SKM-1 treated with dmso at 0.1 percent for 144 hours (cell line): ENCODE data around the gene RAB1B.
A peak's percentile ranks its signal among the peaks of the same experiment; 100 is the strongest.
"Not testable (repeated sequence)": the region's sequence is repeated elsewhere in the genome, so short reads cannot be mapped to it uniquely, and the experiment has no call there.

Experiments used
- DNase-seq: peaks from one replicate; lab custom pipeline; 2025; ENCODE audit not compliant: unreplicated experiment; lab: John Stamatoyannopoulos, UW

RAB1B gene

GRCh38 chr11:66294626-66295620 lies 26.5 kb downstream of the RAB1B start:
- no peak for DNase-seq

DNA sequence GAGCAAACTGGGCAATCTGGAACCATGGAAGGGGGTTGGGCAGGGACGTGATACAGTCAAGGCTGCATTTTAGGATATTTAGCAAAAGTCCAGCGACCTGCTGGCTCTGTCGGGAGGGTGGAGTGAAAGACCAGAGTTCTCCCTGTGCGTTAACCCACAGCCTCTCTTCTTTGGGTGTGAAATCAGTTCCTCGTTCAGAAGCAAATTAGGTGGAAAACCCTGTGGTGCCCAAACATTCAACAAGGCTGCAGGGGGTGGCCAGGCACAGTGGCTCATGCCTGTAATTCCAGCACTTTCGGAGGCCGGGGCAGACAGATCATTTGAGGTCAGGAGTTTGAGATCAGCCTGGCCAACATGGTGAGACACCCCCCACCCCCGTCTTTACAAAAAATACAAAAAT lies 29.2 kb downstream of the RAB1B start:
- no peak for DNase-seq

- no peak for DNase-seq
These were observed 30.7 kb downstream of the RAB1B start for GRCh38 chr11:66299186-66299585.

GRCh38 chr11:66302656-66303055 lies 34.2 kb downstream of the RAB1B start:
- no peak for DNase-seq

- no peak for DNase-seq
These were observed 41.0 kb downstream of the RAB1B start for GRCh38 chr11:66309475-66309874.

DNA sequence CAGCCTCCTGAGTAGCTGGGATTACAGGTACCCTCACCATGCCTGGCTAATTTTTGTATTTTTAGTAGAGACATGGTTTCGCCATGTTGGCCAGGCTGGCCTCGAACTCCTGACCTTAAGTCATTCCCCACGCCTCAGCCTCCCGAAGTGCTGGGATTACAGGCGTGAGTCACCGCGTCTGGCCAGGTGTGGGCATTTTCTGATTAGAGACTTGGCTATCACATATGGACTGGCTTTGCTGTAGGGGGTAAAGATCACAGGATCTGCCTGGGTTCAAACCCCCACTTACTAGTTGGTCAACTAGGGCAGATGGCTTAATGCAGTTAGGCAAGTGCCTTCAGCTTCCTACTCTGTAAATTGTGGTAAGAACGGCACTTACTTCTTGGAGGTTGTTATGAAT lies 41.9 kb downstream of the RAB1B start:
- no peak for DNase-seq

DNA sequence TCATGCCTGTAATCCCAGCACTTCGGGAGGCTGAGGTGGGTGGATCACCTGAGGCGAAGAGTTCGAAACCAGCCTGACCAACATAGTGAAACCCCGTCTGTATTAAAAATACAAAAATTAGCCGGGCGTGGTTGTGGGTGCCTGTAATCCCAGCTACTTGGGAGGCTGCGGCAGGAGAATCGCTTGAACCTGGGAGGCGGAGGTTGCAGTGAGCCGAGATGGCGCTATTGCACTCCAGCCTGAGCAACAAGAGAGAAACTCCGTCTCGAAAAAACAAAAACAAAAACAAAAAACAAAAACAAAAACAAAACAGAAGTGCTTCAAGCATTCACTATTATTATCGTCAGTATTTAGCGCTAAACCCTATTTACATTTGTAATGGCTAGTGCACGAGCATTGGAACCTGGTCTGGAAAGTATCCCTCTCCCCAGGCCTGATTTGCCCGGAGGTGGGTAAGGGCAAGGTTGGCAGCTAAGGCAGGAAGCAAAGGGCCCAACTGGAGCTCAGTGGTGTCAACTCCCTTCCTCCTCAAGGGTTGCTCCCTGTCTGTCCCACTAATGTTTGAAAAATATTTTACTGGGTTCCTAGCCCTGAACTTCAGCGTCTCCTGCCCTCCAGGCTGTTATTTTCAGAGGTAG lies 42.5 kb downstream of the RAB1B start:
- DNase-seq, result not testable (repeated sequence)

- no peak for DNase-seq
These were observed 43.1 kb downstream of the RAB1B start for GRCh38 chr11:66311470-66311964.

- peak; percentile 84 for DNase-seq
These were observed 43.6 kb downstream of the RAB1B start for GRCh38 chr11:66311965-66312548.

DNA sequence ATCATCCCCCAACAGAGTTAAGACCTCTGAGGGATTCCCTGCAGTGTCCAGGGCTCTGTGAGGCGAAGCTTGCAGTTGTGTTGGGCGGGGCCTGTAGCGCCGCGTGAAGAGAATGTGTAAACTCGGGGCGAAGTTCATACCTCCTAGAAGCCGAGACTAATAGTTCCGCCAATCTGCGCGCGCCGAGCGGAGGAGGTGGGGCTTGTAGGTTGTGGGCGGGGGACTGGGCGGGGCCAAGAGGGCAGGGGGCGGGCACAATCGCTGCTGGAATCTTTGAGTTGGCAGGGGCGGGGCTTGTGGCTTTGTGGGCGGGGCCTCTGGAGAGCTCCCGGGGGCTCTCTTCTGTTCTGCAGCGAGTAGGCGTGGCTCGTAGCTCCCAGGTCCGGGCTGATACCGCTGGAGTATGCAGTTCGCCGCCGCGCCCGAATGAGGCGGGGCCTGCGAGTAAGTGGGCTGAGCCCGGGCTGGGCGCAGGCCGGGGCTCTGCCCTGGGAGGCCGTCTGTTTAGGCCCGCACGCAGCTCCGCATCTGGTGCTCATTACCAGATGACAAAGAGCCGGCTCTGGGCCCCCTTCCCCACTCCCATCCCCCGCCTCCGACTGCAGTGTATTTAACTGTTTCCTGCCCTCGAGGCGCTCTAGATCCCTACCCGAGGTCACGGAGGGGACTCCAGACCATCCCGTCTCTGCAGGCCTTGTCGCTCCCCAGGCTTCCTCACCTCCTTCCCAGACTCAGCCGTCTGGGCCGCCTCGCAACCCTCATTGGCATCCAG lies 44.3 kb downstream of the RAB1B start:
- DNase-seq, result peak; percentile 95

GRCh38 chr11:66313321-66314185 lies 45.1 kb downstream of the RAB1B start:
- DNase-seq, result no peak

GRCh38 chr11:66314186-66314501 lies 45.7 kb downstream of the RAB1B start:
- DNase-seq, result no peak

DNA sequence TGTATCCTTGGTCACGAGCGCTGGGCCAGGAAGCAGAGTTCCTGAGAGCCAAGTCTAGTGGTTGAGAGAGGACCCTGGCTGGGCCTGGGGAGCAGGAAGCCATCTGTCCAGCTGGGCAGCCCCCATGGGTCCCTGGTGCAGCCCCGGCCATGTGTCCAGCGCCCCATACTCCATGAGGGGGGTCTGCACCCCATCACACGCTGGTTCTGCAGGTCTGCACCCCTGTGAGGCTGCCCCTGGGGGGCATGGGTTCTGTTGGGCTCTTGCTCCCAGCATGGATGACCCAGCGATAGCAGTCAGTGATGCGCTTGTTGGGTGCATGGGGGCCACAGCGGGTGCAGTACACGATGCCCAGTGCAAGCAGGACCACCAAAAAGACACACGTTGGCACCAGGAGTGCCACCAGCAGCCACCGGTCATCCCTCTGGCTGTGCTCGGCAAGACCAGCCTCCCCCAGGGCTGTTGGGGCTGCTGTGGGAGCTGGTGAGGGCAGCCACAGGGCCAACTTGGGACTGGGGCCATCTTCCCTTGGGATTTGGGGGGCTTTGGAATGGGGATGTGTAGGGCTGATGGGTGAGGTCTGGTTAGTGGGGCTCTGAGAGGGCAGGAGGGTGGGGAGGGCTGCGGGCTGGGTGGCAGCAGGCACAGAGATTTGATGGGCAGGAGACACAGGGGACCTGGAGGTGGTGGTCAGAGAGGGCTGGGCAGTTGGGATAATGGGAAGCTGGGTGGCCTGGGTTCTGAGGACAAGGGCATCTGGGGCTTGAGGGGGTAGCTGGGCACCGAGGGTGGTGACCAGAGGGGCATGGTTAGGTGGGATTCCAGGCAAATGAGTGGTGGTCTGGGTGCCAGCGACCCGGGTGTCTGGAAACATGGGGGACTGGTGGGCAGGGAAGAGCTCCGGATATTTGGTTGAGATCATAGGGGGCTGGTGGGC lies 46.4 kb downstream of the RAB1B start:
- DNase-seq, result no peak

GRCh38 chr11:66315498-66315885 lies 47.1 kb downstream of the RAB1B start:
- no peak for DNase-seq

DNA sequence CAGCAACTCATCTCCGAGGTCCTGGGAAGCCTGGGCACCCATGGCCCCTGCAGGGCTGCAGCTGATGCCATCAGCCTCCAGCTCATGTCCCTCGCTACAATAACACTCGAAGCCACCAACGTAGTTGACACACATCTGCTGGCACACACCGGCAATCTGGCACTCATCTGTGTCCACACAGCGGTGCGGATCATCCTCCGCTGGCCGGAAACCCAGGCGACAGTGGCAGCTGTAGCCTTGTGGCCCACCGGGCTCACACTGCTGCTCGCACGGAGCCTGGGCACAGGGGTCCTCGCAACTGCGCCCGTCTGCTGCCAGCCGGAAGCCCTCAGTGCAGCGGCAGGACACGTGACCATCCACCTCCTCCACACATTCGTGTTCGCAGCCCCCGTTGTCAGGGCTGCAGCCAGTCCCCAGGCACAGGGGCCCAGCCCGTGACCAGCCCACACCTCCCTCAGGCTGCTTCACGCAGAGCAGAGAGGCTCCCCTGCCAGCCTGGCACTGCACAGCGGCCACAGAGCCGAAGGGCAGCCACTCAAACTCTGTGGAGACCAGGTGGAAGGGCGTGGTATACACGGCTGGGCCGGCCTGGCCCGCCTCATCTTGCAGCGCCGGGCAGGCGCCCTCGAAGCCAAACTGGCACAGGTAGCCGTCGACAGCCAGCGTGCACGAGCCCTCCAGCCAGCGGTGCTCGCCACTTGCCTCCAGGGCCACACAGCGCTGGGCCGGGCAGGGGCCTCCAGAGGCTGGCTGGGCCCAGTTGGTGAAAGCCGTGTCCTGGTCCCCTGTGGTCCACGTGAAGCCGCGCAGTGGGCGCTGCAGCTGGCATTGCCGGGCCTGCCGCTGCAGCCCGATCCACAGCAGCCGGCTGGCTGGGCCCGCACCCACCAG lies 47.7 kb downstream of the RAB1B start:
- DNase-seq, result no peak

DNA sequence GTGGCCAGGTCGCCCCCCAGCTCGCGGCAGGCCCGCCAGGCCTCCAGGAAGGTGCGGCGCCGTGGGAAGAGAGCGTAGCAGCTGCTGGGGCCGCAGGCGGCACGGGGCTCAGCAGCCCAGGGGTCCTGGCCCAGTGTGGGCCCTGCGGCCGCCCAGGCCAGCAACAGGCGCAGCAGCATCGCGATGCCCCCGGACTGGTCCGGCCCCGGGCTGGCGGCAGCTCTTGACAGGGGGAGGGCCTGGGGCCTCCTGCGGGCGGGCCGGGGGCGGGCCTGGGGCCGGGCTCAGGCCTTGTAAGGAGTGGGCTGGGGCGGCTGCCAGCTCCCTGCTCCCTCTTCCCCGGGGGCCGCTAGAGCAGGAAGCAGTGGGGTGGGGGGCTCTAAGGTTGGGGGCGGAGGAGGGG lies 48.4 kb downstream of the RAB1B start, which contains the start of gene CD248:
Gene CD248 (minus strand): TSS at position 196 of the 403 bp plus-strand sequence. CDS start 17 bp downstream, at position 179.
- no peak for DNase-seq

- DNase-seq, result no peak
These were observed 48.9 kb downstream of the RAB1B start for GRCh38 chr11:66317322-66317722.
